GM10847 (cell line): ENCODE data around the gene LRP6.

Experiments
- POLR2A ChIP-seq: IDR thresholded peaks from 2 replicates; pipeline ENCODE4 v1.6.1; 2011; ENCODE audit not compliant: insufficient read length; ENCODE audit errors: extremely low read depth

LRP6 gene

DNA sequence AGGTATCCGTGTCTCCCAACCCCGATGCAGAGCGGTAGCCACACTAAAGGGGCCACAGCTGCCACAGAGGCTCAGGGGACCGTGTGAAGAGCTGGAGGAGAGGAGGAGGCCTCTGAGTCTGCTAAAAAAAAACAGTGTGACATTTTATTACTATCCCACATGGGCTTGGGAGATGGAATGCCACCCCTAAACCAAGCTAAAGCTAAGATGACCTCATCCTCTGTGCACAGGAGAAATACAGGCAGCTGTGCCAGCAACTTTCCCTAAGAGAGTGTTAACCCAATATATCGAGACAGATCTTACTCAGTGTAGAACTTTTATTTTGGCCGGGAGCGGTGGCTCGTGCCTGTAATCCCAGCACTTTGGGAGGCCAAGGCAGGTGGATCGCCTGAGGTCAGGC, 178.1 kb downstream of the LRP6 start:
- no peak for TF ChIP-seq POLR2A

DNA sequence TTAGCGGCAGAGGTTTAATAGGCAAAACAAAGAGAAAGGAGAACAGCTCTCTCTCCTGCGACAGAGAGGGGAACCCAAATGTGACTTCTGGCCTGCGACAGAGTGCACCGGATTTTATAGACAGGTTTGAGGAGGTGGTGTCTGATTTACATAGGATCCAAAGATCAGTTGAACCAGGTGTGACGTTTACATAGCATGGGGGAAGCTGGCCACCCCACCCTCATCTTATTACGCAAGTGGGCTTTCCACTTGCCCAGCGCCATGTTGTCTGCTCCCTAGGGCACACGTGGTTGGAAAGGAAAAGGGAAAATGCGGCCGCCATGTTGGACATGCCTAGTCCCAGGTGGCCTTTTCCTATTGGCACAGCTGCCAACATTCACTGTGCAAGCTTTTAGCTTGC, 178.7 kb downstream of the LRP6 start:
- TF ChIP-seq POLR2A: no peak

DNA sequence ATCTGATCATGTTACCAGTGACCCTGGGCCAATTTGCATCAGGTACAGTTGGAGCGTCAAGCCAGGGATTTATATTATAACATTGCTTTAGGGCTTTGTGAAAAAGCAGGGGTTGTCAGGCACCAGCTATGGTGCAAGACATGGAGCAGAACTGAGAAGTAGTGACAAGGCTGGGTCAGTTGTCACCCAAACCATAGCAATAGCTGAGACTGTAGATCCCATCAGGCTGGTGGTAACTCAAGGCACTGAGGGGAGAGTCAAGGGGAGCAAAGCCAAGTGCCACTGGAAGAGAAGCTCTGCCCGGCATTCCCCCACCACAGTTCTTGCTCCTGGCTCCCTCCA, 179.2 kb downstream of the LRP6 start:
- TF ChIP-seq POLR2A: no peak

DNA sequence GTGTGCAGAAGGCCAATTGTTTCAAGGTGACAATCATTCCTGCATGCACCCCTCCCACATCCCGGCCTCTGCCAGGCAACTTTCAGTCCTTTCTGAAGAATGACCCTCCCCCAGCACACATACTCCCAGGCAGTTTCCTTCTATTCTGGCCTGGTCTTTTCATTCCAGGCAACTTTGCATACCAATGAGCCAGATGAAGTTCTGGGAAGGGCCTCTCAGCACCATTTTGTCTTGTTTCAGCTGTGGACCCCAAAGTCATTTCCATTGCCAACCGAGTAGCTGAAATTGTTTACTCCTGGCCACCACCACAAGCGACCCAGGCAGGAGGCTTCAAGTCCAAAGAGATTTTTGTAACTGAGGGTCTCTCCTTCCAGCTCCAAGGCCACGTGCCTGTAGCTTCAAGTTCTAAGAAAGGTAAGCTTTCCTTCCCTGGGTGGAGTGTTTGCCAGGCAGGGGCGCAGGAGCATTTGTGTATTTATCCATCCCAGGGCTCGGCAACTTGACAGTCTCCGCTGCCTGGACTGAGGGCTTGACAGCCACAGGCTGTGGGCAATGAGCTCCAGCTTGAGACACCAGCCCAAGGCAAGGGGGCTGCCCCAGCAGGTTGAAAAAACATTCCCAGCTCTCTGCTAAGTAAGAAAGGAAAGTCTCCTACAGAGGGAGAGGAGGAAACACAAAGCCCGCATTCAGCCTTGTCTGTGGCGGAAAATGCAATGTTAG, 179.7 kb downstream of the LRP6 start:
- no peak for TF ChIP-seq POLR2A

DNA sequence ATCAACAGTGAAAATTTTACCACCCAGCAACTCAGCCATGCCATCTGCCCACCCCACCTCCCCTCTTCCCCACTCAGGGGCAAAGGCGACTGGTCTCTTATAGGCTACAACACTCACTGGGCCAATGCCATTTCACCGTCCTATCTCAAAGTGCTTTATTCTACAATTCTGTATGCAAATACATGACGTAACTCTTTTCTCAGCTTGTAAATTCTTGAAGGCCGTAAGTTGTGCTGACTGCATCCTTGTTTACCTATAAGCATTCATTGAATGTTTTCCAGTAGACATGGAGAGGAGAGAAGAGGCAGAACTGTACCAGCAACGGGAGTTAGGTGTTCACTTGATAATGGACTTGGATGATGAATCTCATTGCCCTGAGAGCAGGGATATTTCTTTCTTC, 180.5 kb downstream of the LRP6 start:
- TF ChIP-seq POLR2A: no peak

DNA sequence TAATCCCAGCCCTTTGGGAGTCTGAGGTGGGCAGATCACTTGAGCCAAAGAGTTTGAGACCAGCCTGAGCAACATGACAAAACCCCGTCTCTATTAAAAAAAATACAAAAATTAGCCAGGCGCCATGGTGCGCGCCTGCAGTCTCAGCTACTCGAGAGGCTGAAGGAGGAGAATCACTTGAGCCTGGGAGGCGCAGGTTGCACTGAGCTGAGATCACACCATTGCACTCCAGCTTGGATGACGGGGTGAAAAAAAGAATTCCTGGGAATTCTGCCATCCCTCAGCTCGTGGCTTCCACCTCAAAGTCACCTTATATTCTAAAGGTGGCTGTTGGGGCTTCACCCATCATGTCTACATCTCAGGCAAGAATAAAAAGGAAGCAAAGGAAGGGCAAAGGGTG, 183.2 kb downstream of the LRP6 start:
- no peak for TF ChIP-seq POLR2A

DNA sequence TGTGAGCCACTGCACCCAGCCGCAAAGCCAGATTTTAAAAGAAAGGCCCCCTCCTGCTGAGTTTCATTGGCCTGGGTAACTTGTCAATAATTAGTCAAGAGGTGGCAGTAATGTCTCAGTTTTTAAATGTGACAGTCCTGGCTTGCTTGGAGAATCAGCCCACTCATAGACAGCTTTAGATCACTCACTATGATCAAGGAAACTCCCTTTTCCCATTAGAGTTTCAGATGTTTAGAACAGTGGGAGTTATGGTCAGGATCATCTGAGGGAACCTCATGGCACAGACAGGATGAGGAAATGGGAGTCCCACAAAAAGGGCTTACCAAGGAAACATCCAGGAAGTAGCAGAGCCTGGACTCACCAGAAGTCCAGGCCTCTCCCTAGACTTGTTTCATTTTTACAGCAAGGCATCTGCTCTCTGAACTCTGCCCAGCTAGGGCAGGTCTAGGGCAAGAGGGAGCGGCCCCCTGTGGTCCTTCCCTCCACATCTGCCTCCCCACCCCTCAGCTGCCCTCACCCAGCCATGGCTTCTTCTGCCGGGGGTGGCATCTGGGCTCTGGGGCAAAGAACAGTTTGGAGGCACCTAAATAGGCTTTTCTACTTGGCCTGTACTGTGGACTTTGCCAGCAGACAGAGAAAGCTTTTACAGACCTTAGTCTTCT, 184.9 kb downstream of the LRP6 start:
- TF ChIP-seq POLR2A: no peak

DNA sequence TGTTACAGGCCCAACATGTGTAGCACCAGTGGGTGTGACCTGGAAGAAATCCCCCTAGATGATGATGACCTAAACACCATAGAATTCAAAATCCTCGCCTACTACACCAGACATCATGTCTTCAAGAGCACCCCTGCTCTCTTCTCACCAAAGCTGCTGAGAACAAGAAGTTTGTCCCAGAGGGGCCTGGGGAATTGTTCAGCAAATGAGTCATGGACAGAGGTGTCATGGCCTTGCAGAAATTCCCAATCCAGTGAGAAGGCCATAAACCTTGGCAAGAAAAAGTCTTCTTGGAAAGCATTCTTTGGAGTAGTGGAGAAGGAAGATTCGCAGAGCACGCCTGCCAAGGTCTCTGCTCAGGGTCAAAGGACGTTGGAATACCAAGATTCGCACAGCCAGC, 187.6 kb downstream of the LRP6 start:
- TF ChIP-seq POLR2A: no peak

DNA sequence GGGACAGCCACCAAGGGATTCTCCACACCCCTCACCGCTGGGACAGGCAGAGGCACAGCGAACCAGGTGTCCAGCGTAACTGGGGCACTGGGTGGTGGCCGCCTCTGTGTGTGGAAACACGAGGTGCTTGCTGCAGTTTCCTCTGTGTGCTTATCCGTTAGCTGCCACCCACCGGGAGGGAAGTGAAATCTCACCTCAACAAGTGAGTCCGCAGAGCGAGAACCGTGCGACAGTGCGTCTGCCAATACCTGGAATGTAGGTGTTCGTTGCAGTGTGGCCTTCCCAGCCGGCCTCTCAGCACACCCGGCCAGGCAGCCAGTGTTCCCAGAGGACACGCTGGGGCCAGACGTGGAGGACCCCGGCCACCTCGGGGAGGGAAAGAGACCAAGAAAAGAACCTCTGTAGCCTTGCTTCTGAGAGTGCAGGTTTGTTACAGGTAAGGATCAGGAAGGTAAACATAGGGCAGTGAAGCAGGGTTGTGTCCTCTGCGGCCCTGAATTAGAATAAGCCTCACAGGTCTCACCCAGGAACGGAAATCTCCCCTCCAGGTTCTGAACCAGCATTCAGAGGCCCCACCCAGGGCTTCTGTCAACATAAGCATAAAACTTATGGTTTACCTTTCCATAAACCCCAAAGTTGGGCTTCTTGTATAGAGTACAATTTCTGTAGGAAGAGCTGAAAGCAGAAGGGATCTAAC, 194.6 kb downstream of the LRP6 start:
- TF ChIP-seq POLR2A: no peak

DNA sequence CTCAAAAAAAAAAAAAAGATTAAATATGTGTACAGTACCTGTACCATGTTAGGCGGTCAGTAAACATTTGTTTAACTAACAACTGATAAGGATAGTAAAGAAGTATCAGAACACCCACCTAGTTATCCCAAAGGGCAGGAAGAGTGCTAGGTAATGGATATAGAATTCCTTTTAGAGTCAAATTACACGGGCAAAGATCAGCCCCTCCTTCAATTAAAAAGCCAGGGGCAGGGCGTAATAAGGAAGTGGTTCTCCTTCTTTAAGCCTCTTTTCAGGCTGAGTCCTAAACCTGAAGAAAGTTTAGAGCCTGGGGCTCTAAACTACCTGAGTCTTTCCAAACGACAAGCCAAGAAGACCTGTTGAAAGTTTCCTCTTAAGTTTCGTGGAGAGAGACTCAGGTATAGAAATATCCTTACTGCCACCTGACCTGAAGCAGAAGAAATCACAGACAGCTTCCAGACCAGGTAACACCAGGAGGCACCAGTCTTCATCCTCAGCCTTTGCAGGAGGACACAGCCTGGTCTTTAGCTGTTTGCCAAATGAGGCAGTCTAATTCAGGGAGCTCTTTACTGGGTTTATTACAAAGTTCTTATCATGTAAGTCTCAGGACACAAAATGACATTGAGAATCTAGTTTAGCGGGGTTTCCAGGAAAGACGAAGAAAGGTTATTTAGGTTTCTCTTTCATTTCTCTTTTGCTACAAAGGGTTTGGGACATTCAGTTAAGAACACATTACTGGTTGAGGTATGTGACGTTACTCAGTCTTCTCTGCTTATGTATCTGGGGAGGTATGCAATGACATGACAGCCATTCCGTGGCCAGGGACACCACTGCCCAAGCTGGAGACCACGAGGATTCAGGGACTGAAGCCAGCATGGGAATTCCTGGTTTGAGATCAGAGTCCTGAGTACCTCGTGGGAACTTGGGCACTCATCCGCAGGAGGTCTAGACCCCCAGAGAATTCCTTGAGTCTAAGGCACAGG, 195.9 kb downstream of the LRP6 start, which contains the start of gene BCL2L14:
TSS of gene BCL2L14 (plus strand) at position 266 of the 983 bp plus-strand sequence. CDS start 8,367 bp downstream, outside the sequence.
- TF ChIP-seq POLR2A: no peak

DNA sequence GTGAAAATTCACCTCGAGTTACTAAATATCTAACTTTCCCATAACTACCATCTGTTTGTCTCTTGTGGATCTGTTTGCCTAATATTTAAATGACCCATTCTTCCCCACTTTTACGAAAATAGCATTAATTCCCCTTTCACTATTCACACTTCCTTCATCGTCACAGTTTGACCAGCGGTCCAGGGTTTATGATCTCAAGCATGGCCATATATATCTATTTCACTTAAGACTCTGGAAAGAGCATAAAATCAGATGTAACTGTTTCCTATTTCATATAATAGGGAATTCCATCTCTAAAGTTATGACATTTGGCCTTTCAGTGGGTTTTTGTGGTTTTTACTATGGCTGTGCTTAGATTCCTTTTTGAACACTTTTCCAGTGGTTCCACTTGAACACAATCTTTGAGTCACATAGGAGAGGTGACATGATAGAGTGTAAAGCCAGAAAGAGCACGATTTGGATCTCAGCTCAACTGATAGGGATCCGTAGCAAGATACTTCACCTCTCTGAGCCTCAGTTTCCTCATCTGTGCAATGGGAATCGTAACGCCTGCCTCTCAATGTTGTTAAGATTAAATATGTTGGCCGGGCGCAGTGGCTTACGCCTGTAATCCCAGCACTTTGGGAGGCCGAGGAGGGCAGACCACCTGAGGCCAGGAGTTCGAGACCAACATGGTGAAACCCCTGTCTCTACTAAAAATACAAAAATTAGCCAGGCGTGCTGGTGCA, 196.9 kb downstream of the LRP6 start:
- no peak for TF ChIP-seq POLR2A

DNA sequence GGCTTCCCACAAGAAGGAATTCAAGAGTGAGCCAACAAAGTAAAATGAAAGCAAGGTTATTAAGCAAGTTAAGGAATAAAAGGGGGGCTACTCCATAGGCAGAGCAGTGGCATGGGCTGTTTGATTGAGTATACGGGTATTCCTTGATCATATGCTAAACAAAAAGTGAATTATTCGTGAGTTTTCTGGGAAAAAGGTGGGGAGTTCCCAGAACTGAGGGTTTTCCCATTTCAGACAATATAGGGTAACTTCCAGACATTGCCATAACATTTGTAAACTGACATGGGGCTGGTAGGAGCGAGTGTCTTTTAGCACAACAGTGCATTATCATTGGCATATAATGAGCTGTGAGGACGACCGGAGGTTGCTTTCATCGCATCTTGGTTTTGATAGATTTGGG, 198.1 kb downstream of the LRP6 start:
- no peak for TF ChIP-seq POLR2A
